ENCODE data around the gene CACNA1G. TPM values are rescaled to one million over a fixed set of nuclear protein-coding genes. Genes with fewer than 3 reads are reported as not detected.
A peak's percentile ranks its signal among the peaks of the same experiment; 100 is the strongest.

CACNA1G gene
- total RNA-seq, 1 experiment from 2014 or later: 6.7 TPM

- no peak for TF ChIP-seq CDX4 (CRISPR knock-in tag; IDR thresholded peaks at IDR 0.05; ENCODE audit: borderline replicate concordance)
- peak; percentile 91 for TF ChIP-seq ZNF263 (CRISPR knock-in tag; IDR thresholded peaks at IDR 0.05; ENCODE audit: low read depth)
- peak; percentile 95 for TF ChIP-seq CTCF (IDR thresholded peaks at IDR 0.05)
- TF ChIP-seq PRRX2 (CRISPR knock-in tag; IDR thresholded peaks at IDR 0.05): no peak
- no peak for TF ChIP-seq ATF3 (CRISPR knock-in tag; conservative IDR thresholded peaks at IDR 0.05)
- no peak for TF ChIP-seq ZNF219 (CRISPR knock-in tag; IDR thresholded peaks at IDR 0.05; ENCODE audit: borderline replicate concordance)
- TF ChIP-seq JAZF1 (CRISPR knock-in tag; IDR thresholded peaks at IDR 0.05): no peak
- no peak; the same call in 1 of the 2 replicates for TF ChIP-seq SMAD3 (CRISPR knock-in tag; IDR thresholded peaks at IDR 0.05; ENCODE audit: borderline replicate concordance)
- no peak for TF ChIP-seq FOXK1 (CRISPR knock-in tag; IDR thresholded peaks at IDR 0.05)
- TF ChIP-seq FOXP4 (CRISPR knock-in tag; IDR thresholded peaks at IDR 0.05): peak; percentile 45; the same call in 1 of the 2 replicates
- TF ChIP-seq TP53 (CRISPR knock-in tag; IDR thresholded peaks at IDR 0.05): no peak
- TF ChIP-seq ATF1 (CRISPR knock-in tag; IDR thresholded peaks at IDR 0.05): no peak
- no peak for TF ChIP-seq ZNF425 (CRISPR knock-in tag; conservative IDR thresholded peaks at IDR 0.05)
- peak; percentile 43; the same call in 1 of the 2 replicates for TF ChIP-seq FOXP1 (CRISPR knock-in tag; IDR thresholded peaks at IDR 0.05; ENCODE audit: borderline replicate concordance)
- no peak for TF ChIP-seq ZNF396 (CRISPR knock-in tag; IDR thresholded peaks at IDR 0.05; ENCODE audit: borderline replicate concordance)
- peak; percentile 37 for TF ChIP-seq ETV6 (CRISPR knock-in tag; IDR thresholded peaks at IDR 0.05)
- TF ChIP-seq ZNF138 (CRISPR knock-in tag; conservative IDR thresholded peaks at IDR 0.05): 0 out of 2 replicates have a peak, but pooled peaks have one; percentile 52
- no peak for TF ChIP-seq ZNF671 (CRISPR knock-in tag; IDR thresholded peaks at IDR 0.05)
- TF ChIP-seq ZNF232 (CRISPR knock-in tag; IDR thresholded peaks at IDR 0.05): no peak
- no peak for TF ChIP-seq RELA (CRISPR knock-in tag; IDR thresholded peaks at IDR 0.05; ENCODE audit: borderline replicate concordance)
- TF ChIP-seq GRHL2 (CRISPR knock-in tag; IDR thresholded peaks at IDR 0.05; ENCODE audit: insufficient replicate concordance, severe bottlenecking): no peak
- TF ChIP-seq TCF7 (CRISPR knock-in tag; IDR thresholded peaks at IDR 0.05; ENCODE audit: low read depth): no peak
- peak; percentile 80 for TF ChIP-seq CBFB (CRISPR knock-in tag; IDR thresholded peaks at IDR 0.05; ENCODE audit: low read depth)
- no peak for TF ChIP-seq ERG (CRISPR knock-in tag; IDR thresholded peaks at IDR 0.05)
- TF ChIP-seq MLX (CRISPR knock-in tag; IDR thresholded peaks at IDR 0.05): no peak
- no peak for TF ChIP-seq STAT6 (CRISPR knock-in tag; conservative IDR thresholded peaks at IDR 0.05; ENCODE audit: low read depth)
These were observed 13.3 kb upstream of the CACNA1G start, which contains the start of gene SPATA20 (continued) for GRCh38 chr17:50547035-50547735.
